D341Med (cell line): Measurements from ENCODE around the gene OR13H1.
"Not testable (repeated sequence)": the region's sequence is repeated elsewhere in the genome, so short reads cannot be mapped to it uniquely, and the experiment has no call there.

Source experiments
- DNase-seq: peaks from one replicate; pipeline ENCODE4 v3.0.0; 2012; ENCODE audit warnings: low spot score

Gene OR13H1

GRCh38 chrX:131543774-131544173 is at the start of gene OR13H1:
Gene OR13H1 (plus strand): TSS chrX:131544074. CDS start chrX:131544074, 0 bp downstream.
- no peak for DNase-seq

DNA sequence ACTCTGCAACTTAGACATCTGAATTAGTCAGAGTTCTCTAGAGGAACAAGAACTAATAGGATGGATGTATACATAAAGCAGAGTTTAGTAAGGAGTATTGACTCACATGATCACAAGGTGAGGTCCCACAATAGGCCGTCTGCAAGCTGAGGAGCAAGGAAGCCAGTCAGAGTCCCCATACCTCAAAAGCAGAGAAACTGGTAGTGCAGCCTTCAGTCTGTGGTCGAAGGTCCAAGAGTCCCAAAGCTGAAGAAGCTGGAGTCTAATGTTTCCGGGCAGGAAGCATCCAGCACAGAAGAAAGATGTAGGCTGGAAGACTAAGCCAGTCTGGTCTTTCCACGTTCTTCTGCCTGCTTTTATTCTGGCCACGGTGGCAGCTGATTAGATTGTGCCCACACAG is 42.3 kb upstream of the OR13H1 start:
- DNase-seq, result not testable (repeated sequence)

- DNase-seq, result no peak
These were observed 30.5 kb upstream of the OR13H1 start for GRCh38 chrX:131513159-131513914.

GRCh38 chrX:131521824-131522223 is 22.1 kb upstream of the OR13H1 start:
- no peak for DNase-seq

- DNase-seq, result no peak
These were observed 344 bp downstream of the OR13H1 start for GRCh38 chrX:131544218-131544617.

GRCh38 chrX:131549011-131549410 is 5.1 kb downstream of the OR13H1 start:
- DNase-seq, result no peak

GRCh38 chrX:131552453-131552852 is 8.6 kb downstream of the OR13H1 start:
- DNase-seq, result not testable (repeated sequence)

DNA sequence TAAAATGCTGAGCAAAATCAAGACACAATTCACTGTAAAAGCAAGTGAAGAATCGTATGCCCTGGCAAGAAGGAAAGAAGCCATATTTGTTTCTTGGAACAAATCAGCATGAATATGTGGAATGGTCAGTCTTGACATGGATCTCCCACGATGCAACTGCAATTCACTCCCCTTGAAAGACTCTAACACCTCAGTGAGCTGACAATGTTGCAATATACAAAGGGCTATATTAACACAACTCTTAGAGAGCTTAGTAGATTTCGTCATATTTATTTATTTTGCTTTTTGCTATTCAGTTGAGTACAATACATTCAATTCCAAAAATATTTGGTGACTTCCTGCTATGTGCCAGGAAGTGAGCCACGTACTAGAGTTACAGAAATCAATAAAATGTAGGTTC is 14.7 kb downstream of the OR13H1 start:
- no peak for DNase-seq

DNA sequence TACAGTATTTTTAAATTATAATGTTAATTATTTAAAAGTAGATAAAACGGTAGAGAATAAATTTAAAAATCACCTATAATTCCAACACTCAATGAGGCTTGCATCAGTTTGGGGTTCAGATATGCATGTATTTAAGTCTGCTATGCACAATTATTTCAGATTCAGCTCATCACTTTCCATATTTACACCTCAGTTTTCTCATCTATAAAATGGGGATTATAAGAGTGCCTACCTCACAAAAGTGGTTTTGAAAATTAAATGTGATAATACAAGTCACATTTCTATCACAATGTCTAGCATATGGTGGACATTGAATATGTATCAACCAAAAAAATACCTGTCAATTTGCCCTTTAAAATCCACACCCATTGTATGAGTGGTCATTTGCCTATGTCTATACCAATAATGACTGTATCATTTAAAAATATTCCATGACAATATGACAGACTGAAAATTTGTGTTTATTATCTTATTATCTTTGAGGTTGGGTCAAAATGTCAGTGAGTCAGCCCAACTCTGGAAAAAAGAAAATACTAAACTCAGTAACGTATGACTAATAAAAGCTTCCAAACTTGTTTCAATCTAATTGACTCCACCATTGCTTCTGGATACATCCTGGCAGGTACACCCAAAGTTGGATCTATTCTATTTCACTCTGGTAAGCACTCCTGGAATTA is 20.8 kb downstream of the OR13H1 start:
- no peak for DNase-seq

- DNase-seq, result no peak
These were observed 22.0 kb downstream of the OR13H1 start for GRCh38 chrX:131565909-131566308.

GRCh38 chrX:131571348-131571747 is 27.5 kb downstream of the OR13H1 start:
- no peak for DNase-seq

DNA sequence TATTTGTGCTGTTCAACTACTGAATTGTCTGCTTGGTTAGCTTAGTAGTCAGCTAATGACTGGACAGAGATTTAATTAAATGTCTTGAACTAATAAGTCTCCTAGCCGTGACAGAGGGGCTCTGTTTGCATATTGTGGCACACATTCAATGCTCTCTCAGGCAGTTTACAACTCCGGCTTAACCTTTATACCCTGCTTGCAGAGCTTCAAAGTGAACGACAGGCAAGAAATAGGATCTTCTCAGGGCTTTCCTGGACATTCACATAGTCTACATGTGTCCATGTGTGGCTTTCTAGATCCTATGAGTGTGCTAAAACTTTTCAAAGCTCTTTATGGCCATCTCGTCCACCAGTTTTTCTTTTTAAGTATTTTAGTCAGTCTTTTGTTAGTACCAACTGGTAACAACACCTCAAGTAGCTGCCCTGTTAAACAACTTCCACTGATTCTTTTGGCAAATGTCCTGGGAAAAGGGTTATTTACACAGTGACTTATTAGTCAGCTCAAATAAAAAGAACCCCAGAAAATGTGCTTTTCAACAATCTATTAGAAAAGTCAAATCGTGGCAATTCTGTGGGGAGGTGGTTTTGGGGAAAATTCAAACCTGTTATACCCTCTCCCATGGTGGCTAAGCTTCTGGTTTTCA is 28.6 kb downstream of the OR13H1 start:
- no peak for DNase-seq

DNA sequence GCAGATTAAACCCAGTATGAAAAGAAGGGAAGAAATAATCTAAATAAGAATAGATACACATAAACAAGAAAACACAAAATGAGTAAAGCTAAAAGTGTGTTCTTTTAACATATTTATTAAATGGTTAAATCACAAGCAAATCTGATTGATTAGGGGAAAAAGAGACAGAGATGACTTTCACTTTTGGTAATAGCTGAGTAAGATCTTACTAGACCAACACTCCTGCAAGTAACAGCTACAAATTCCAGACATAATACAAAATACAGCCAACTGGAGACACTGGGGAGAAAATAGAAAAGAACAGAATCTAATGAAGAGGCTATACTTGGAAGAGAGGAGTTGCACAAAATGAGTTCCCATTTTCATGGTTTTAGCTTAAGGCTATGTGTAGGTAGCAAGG is 33.5 kb downstream of the OR13H1 start:
- no peak for DNase-seq

- DNase-seq, result no peak
These were observed 34.3 kb downstream of the OR13H1 start for GRCh38 chrX:131577999-131578734.

DNA sequence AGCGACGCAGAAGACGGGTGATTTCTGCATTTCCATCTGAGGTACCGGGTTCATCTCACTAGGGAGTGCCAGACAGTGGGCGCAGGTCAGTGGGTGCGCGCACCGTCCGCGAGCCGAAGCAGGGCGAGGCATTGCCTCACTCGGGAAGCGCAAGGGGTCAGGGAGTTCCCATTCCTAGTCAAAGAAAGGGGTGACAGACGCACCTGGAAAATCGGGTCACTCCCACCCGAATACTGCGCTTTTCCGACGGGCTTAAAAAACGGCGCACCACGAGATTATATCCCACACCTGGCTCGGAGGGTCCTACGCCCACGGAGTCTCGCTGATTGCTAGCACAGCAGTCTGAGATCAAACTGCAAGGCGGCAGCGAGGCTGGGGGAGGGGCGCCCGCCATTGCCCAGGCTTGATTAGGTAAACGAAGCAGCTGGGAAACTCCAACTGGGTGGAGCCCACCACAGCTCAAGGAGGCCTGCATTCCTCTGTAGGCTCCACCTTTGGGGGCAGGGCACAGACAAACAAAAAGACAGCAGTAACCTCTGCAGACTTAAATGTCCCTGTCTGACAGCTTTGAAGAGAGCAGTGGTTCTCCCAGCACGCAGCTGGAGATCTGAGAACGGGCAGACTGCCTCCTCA is 35.0 kb downstream of the OR13H1 start:
- DNase-seq, result not testable (repeated sequence)

GRCh38 chrX:131588995-131589394 is 45.1 kb downstream of the OR13H1 start:
- no peak for DNase-seq
